ENCODE results near the gene SERINC1. TPM values are rescaled to one million over a fixed set of nuclear protein-coding genes. Genes with fewer than 3 reads are reported as not detected.
A peak's percentile ranks its signal among the peaks of the same experiment; 100 is the strongest.
"Not testable (repeated sequence)": the region's sequence is repeated elsewhere in the genome, so short reads cannot be mapped to it uniquely, and the experiment has no call there.

SERINC1 gene
- total RNA-seq, 1 donor from 2014 or later: 176 TPM

GRCh38 chr6:122482750-122483080, 11.1 kb upstream of the SERINC1 start:
- no peaks in the 10 kb centered on the region for H3K36me3 ChIP-seq (ENCODE audit: control insufficient read depth in 3 of 3, insufficient read depth in 3 of 3, low read length in 3 of 3)
- no peaks in the 10 kb centered on the region for H3K9me3 ChIP-seq (ENCODE audit: control insufficient read depth in 3 of 3, low read length in 3 of 3)
- H3K27ac ChIP-seq (ENCODE audit: low read depth, low read length): no peak overlapping the region

DNA sequence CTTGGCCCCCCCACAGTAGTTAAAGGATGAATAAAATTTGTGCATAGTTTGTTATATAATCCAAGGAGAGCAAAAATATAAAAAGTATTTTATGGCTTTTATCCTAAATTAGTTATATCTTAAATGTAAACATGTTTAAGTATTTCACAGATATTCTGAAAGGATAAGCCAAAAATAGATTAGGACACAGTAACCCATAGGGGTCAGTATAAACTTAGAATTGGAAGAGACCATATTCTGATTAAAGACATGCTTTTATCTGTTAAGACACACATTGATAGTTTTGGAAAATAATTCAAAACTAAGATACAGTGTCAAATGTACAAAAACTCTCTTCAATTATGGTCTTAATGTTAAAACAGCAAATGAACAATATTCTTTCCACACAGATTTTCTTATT, 4.5 kb upstream of the SERINC1 start:
- peaks cover 0 to 2% (median 0%) of the 10 kb centered on the region in 3 donors for H3K4me1 ChIP-seq (ENCODE audit: control insufficient read depth in 3 of 3, insufficient read depth in 3 of 3, low read length in 3 of 3)
- H3K9ac ChIP-seq (ENCODE audit: low read depth in 1 of 3, low read length in 3 of 3): no peak overlapping the region
- H3K4me3 ChIP-seq (ENCODE audit: low read length in 3 of 3): no peak overlapping the region
- no peaks in the 10 kb centered on the region for H3K9me3 ChIP-seq (ENCODE audit: control insufficient read depth in 3 of 3, low read length in 3 of 3)
- H3K27me3 ChIP-seq (ENCODE audit: control insufficient read depth in 3 of 3, insufficient read depth in 3 of 3, low read length in 3 of 3): no peaks in the 10 kb centered on the region
- peaks cover 0 to 3% (median 0%) of the 10 kb centered on the region in 3 donors for H3K36me3 ChIP-seq (ENCODE audit: control insufficient read depth in 3 of 3, insufficient read depth in 3 of 3, low read length in 3 of 3)
- no peak overlapping the region for H3K27ac ChIP-seq (ENCODE audit: low read depth, low read length)

More at GRCh38 chr6:122482750-122483080, 11.1 kb upstream of the SERINC1 start:
- Histone ChIP-seq H3K4me3 (ENCODE audit: low read length in 3 of 3) (no peak overlapping the region), H3K4me1 (ENCODE audit: control insufficient read depth in 3 of 3, insufficient read depth in 3 of 3, low read length in 3 of 3) (no peaks in the 10 kb centered on the region), H3K9ac (ENCODE audit: low read depth in 1 of 3, low read length in 3 of 3) (no peak overlapping the region), H3K27me3 (ENCODE audit: control insufficient read depth in 3 of 3, insufficient read depth in 3 of 3, low read length in 3 of 3) (no peaks in the 10 kb centered on the region)

DNA sequence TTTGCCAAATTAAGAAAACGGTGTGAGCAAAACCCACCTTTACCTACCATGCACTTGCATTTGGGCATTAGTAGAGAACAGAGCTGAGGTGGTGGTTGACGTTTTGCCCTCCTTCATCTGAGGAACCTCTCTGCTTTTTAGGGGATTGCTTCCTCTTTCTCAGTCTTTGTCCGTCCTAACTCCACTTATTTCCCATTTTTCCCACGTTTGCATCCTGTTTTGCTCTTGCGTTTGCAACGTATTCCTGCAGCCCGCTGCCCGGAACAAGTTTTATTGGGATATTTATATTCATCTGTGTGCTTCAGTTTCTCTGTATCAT, 374 bp upstream of the SERINC1 start:
- H3K4me1 ChIP-seq (ENCODE audit: control insufficient read depth in 3 of 3, insufficient read depth in 3 of 3, low read length in 3 of 3): peaks cover 4 to 8% (median 4%) of the 10 kb centered on the region in 3 donors
- no peaks in the 10 kb centered on the region for H3K9me3 ChIP-seq (ENCODE audit: control insufficient read depth in 3 of 3, low read length in 3 of 3)
- H3K4me3 ChIP-seq (ENCODE audit: low read length in 3 of 3): peak overlapping the region; percentile 97 to 99 (median 98)
- no peaks in the 10 kb centered on the region for H3K27me3 ChIP-seq (ENCODE audit: control insufficient read depth in 3 of 3, insufficient read depth in 3 of 3, low read length in 3 of 3)
- peak overlapping the region; percentile 90 to 99 (median 97) for H3K9ac ChIP-seq (ENCODE audit: low read depth in 1 of 3, low read length in 3 of 3)
- peaks cover 0 to 4% (median 0%) of the 10 kb centered on the region in 3 donors for H3K36me3 ChIP-seq (ENCODE audit: control insufficient read depth in 3 of 3, insufficient read depth in 3 of 3, low read length in 3 of 3)
- H3K27ac ChIP-seq (ENCODE audit: low read depth, low read length): peak overlapping the region; percentile 90

DNA sequence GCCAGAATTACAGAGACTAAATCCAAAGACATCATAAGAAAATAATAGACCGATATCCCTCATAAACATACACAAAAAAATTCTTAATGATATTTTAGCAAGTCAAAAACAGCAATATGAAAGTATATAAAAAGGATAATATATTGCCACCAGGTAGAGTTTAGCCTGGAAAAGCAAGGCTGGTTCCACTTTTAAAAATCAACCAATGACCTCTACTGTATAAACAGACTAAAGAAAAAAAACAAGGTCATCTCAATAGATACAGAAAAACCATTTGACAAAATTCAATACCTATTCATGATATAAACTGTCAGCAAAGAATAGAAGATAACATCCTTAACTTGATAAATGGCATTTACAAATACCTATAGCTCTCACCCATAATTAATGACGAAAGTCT, 9.7 kb downstream of the SERINC1 start:
- no peak overlapping the region for H3K9ac ChIP-seq (ENCODE audit: low read depth in 1 of 3, low read length in 3 of 3)
- no peaks in the 10 kb centered on the region for H3K9me3 ChIP-seq (ENCODE audit: control insufficient read depth in 3 of 3, low read length in 3 of 3)
- H3K36me3 ChIP-seq (ENCODE audit: control insufficient read depth in 3 of 3, insufficient read depth in 3 of 3, low read length in 3 of 3): peaks cover under 1 to 3% (median 2%) of the 10 kb centered on the region in 3 donors
- H3K27me3 ChIP-seq (ENCODE audit: control insufficient read depth in 3 of 3, insufficient read depth in 3 of 3, low read length in 3 of 3): no peaks in the 10 kb centered on the region
- no peak overlapping the region for H3K27ac ChIP-seq (ENCODE audit: low read depth, low read length)
- peaks cover 6 to 13% (median 8%) of the 10 kb centered on the region in 3 donors for H3K4me1 ChIP-seq (ENCODE audit: control insufficient read depth in 3 of 3, insufficient read depth in 3 of 3, low read length in 3 of 3)
- no peak overlapping the region for H3K4me3 ChIP-seq (ENCODE audit: low read length in 3 of 3)

- H3K4me1 ChIP-seq (ENCODE audit: control insufficient read depth in 3 of 3, insufficient read depth in 3 of 3, low read length in 3 of 3); H3K9me3 ChIP-seq (ENCODE audit: control insufficient read depth in 3 of 3, low read length in 3 of 3); H3K9ac ChIP-seq (ENCODE audit: low read depth in 1 of 3, low read length in 3 of 3); H3K27ac ChIP-seq (ENCODE audit: low read depth, low read length); H3K27me3 ChIP-seq (ENCODE audit: control insufficient read depth in 3 of 3, insufficient read depth in 3 of 3, low read length in 3 of 3); H3K4me3 ChIP-seq (ENCODE audit: low read length in 3 of 3): not testable (repeated sequence)
- H3K36me3 ChIP-seq (ENCODE audit: control insufficient read depth in 3 of 3, insufficient read depth in 3 of 3, low read length in 3 of 3): peaks cover 3 to 15% (median 7%) of the 10 kb centered on the region in 3 donors
Measured at GRCh38 chr6:122459865-122460416, 11.7 kb downstream of the SERINC1 start.

- peak overlapping the region in 1 of 3 donors; percentile 4 for H3K4me3 ChIP-seq (ENCODE audit: low read length in 3 of 3)
- no peaks in the 10 kb centered on the region for H3K27me3 ChIP-seq (ENCODE audit: control insufficient read depth in 3 of 3, insufficient read depth in 3 of 3, low read length in 3 of 3)
- no peak overlapping the region for H3K27ac ChIP-seq (ENCODE audit: low read depth, low read length)
- H3K9me3 ChIP-seq (ENCODE audit: control insufficient read depth in 3 of 3, low read length in 3 of 3): no peaks in the 10 kb centered on the region
- H3K4me1 ChIP-seq (ENCODE audit: control insufficient read depth in 3 of 3, insufficient read depth in 3 of 3, low read length in 3 of 3): peaks cover 6 to 10% (median 8%) of the 10 kb centered on the region in 3 donors
- peaks cover 6 to 20% (median 14%) of the 10 kb centered on the region in 3 donors for H3K36me3 ChIP-seq (ENCODE audit: control insufficient read depth in 3 of 3, insufficient read depth in 3 of 3, low read length in 3 of 3)
- H3K9ac ChIP-seq (ENCODE audit: low read depth in 1 of 3, low read length in 3 of 3): no peak overlapping the region
Measured at GRCh38 chr6:122459240-122459639, 12.4 kb downstream of the SERINC1 start.

- H3K36me3 ChIP-seq (ENCODE audit: control insufficient read depth in 3 of 3, insufficient read depth in 3 of 3, low read length in 3 of 3): peaks cover 9 to 28% (median 23%) of the 10 kb centered on the region in 3 donors
Measured at GRCh38 chr6:122458087-122458486, 13.5 kb downstream of the SERINC1 start.

DNA sequence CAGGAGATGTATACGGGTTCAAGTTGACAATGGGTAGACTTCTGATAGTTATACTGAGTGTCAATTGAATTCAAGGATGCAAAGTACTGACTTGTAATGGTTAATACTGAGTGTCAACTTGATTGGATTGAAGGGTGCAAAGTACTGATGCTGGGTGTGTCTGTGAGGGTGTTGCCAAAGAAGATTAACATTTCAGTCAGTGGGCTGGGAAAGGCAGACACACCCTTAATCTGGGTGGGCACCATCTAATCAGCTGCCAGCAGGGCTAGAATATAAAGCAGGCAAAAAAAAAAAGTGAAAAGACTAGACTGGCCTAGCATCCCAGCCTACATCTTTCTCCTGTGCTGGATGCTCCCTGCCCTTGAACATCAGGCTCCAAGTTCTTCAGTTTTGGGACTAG, 16.5 kb downstream of the SERINC1 start:
- not testable (repeated sequence) for H3K4me3 ChIP-seq (ENCODE audit: low read length in 3 of 3); H3K4me1 ChIP-seq (ENCODE audit: control insufficient read depth in 3 of 3, insufficient read depth in 3 of 3, low read length in 3 of 3); H3K27ac ChIP-seq (ENCODE audit: low read depth, low read length); H3K27me3 ChIP-seq (ENCODE audit: control insufficient read depth in 3 of 3, insufficient read depth in 3 of 3, low read length in 3 of 3); H3K9ac ChIP-seq (ENCODE audit: low read depth in 1 of 3, low read length in 3 of 3); H3K9me3 ChIP-seq (ENCODE audit: control insufficient read depth in 3 of 3, low read length in 3 of 3)
- H3K36me3 ChIP-seq (ENCODE audit: control insufficient read depth in 3 of 3, insufficient read depth in 3 of 3, low read length in 3 of 3): peaks cover 19 to 50% (median 48%) of the 10 kb centered on the region in 3 donors

More at GRCh38 chr6:122458087-122458486, 13.5 kb downstream of the SERINC1 start:
- Histone ChIP-seq H3K27ac (ENCODE audit: low read depth, low read length) (no peak overlapping the region), H3K27me3 (ENCODE audit: control insufficient read depth in 3 of 3, insufficient read depth in 3 of 3, low read length in 3 of 3) (no peaks in the 10 kb centered on the region), H3K9ac (ENCODE audit: low read depth in 1 of 3, low read length in 3 of 3) (no peak overlapping the region), H3K9me3 (ENCODE audit: control insufficient read depth in 3 of 3, low read length in 3 of 3) (no peaks in the 10 kb centered on the region), H3K4me3 (ENCODE audit: low read length in 3 of 3) (no peak overlapping the region), H3K4me1 (ENCODE audit: control insufficient read depth in 3 of 3, insufficient read depth in 3 of 3, low read length in 3 of 3) (peaks cover 6 to 10% (median 8%) of the 10 kb centered on the region in 3 donors)

GRCh38 chr6:122454673-122455072, 16.9 kb downstream of the SERINC1 start:
- Histone ChIP-seq H3K4me1 (ENCODE audit: control insufficient read depth in 3 of 3, insufficient read depth in 3 of 3, low read length in 3 of 3) (peaks cover 6 to 10% (median 8%) of the 10 kb centered on the region in 3 donors), H3K27ac (ENCODE audit: low read depth, low read length) (no peak overlapping the region), H3K4me3 (ENCODE audit: low read length in 3 of 3) (no peak overlapping the region), H3K9ac (ENCODE audit: low read depth in 1 of 3, low read length in 3 of 3) (no peak overlapping the region), H3K27me3 (ENCODE audit: control insufficient read depth in 3 of 3, insufficient read depth in 3 of 3, low read length in 3 of 3) (no peaks in the 10 kb centered on the region), H3K9me3 (ENCODE audit: control insufficient read depth in 3 of 3, low read length in 3 of 3) (no peaks in the 10 kb centered on the region), H3K36me3 (ENCODE audit: control insufficient read depth in 3 of 3, insufficient read depth in 3 of 3, low read length in 3 of 3) (peaks cover 19 to 53% (median 51%) of the 10 kb centered on the region in 3 donors)

DNA sequence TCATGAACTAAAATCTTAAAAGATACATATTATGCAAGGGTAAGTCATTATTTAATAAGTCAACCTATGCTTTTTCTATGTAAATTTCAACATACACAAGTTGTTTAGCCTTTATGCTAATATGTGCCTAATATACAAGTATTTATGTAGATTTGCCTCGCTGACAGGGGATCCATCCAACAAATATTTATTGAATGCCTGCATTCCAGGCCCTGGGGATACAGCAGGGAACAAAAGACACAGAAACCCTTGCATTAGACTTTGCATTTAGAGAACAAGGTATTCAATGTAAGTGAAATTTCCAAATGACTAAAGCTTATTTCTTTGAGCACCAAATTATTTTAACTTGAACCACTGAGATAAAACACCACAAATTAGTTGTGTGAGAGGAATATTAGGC, 19.1 kb downstream of the SERINC1 start:
- Histone ChIP-seq H3K9me3 (ENCODE audit: control insufficient read depth in 3 of 3, low read length in 3 of 3) (no peaks in the 10 kb centered on the region), H3K9ac (ENCODE audit: low read depth in 1 of 3, low read length in 3 of 3) (no peak overlapping the region), H3K27ac (ENCODE audit: low read depth, low read length) (no peak overlapping the region), H3K27me3 (ENCODE audit: control insufficient read depth in 3 of 3, insufficient read depth in 3 of 3, low read length in 3 of 3) (no peaks in the 10 kb centered on the region), H3K4me3 (ENCODE audit: low read length in 3 of 3) (no peak overlapping the region), H3K36me3 (ENCODE audit: control insufficient read depth in 3 of 3, insufficient read depth in 3 of 3, low read length in 3 of 3) (peaks cover 26 to 62% (median 62%) of the 10 kb centered on the region in 3 donors), H3K4me1 (ENCODE audit: control insufficient read depth in 3 of 3, insufficient read depth in 3 of 3, low read length in 3 of 3) (peaks cover 0 to 5% (median 0%) of the 10 kb centered on the region in 3 donors)

Measured in skeletal muscle tissue (tissue), 4 donors.